ENCODE measurements around the gene PLA2G4E. TPM values are rescaled to one million over a fixed set of nuclear protein-coding genes. Genes with fewer than 3 reads are reported as not detected.

Gene PLA2G4E
- total and polyA plus RNA-seq, 11 donors: 0.01 to 1.1 (median 0.05) TPM; not detected in 6

GRCh38 chr15:41937568-41937923 lies 83.3 kb downstream of the PLA2G4E start:
- intact Hi-C loops (cut with DNase I): no loop called here
- DNase-seq: no peak
- peak overlapping the region; percentile 58 to 93 (median 73) for H3K27ac ChIP-seq
- ATAC-seq: peak in 1 of 4 donors; percentile 34
- no peaks in the 10 kb centered on the region for H3K9me3 ChIP-seq
- no peak for TF ChIP-seq CTCF (IDR thresholded peaks at IDR 0.05)
- no peak for TF ChIP-seq POLR2A (IDR thresholded peaks at IDR 0.05)
- H3K4me3 ChIP-seq: peak overlapping the region in 1 of 12 donors; percentile 7
- peaks cover 0 to 44% (median 18%) of the 10 kb centered on the region in 9 donors for H3K36me3 ChIP-seq
- H3K4me1 ChIP-seq: peaks cover 17 to 95% (median 75%) of the 10 kb centered on the region in 12 donors
- no peaks in the 10 kb centered on the region for H3K27me3 ChIP-seq
- 45 to 54% (median 53%) methylated on average over 4 of the region's 4 CpGs for WGBS, 4 donors

GRCh38 chr15:41936649-41937567 lies 83.9 kb downstream of the PLA2G4E start:
- ATAC-seq (peak; percentile 7 to 50 (median 42)), DNase-seq (peak; percentile 49 to 77 (median 64))
- Histone ChIP-seq H3K27ac (peak overlapping the region; percentile 58 to 93 (median 73)), H3K9me3 (no peaks in the 10 kb centered on the region), H3K4me3 (peak overlapping the region in 1 of 12 donors; percentile 7), H3K4me1 (peaks cover 20 to 96% (median 80%) of the 10 kb centered on the region in 12 donors), H3K27me3 (no peaks in the 10 kb centered on the region), H3K36me3 (peaks cover 0 to 45% (median 14%) of the 10 kb centered on the region in 9 donors)
- TF ChIP-seq POLR2A (IDR thresholded peaks at IDR 0.05) (no peak), CTCF (IDR thresholded peaks at IDR 0.05) (peak in 1 of 12 donors; percentile 23)
- WGBS, 4 donors: 49 to 55% (median 52%) methylated on average over 19 of the region's 19 CpGs
- intact Hi-C loops (cut with DNase I): no loop called here

GRCh38 chr15:41936155-41936554 lies 84.7 kb downstream of the PLA2G4E start:
- intact Hi-C loops (cut with DNase I): no loop called here
- Histone ChIP-seq H3K4me1 (peaks cover 24 to 96% (median 78%) of the 10 kb centered on the region in 12 donors), H3K36me3 (peaks cover 0 to 39% (median 7%) of the 10 kb centered on the region in 9 donors), H3K4me3 (peak overlapping the region in 1 of 12 donors; percentile 7), H3K9me3 (no peaks in the 10 kb centered on the region), H3K27ac (peak overlapping the region; percentile 9 to 93 (median 72)), H3K27me3 (no peaks in the 10 kb centered on the region)
- DNase-seq (no peak), ATAC-seq (no peak)
- 86 to 90% (median 87%) methylated on average over 3 of the region's 3 CpGs for WGBS, 4 donors
- no peak for TF ChIP-seq POLR2A (IDR thresholded peaks at IDR 0.05)
- no peak for TF ChIP-seq CTCF (IDR thresholded peaks at IDR 0.05)

- Histone ChIP-seq H3K27ac (peak overlapping the region; percentile 11 to 93 (median 70)), H3K27me3 (no peaks in the 10 kb centered on the region), H3K9me3 (no peaks in the 10 kb centered on the region), H3K4me3 (no peak overlapping the region), H3K4me1 (peaks cover 26 to 97% (median 79%) of the 10 kb centered on the region in 12 donors), H3K36me3 (peaks cover 0 to 34% (median 5%) of the 10 kb centered on the region in 9 donors)
- ATAC-seq (no peak), DNase-seq (no peak)
- no peak for TF ChIP-seq CTCF (IDR thresholded peaks at IDR 0.05)
- TF ChIP-seq POLR2A (IDR thresholded peaks at IDR 0.05): no peak
- 59 to 83% (median 64%) methylated on average over 5 of the region's 5 CpGs for WGBS, 4 donors
- intact Hi-C loops (cut with DNase I): no loop called here
Measured at GRCh38 chr15:41935566-41936020, 85.2 kb downstream of the PLA2G4E start.

Measured in heart left ventricle (tissue), 16 donors.